ENCODE data around the gene SLC16A11.

Gene SLC16A11

GRCh38 chr17:7025245-7025644, 18.6 kb downstream of the SLC16A11 start:
- no peaks in the 10 kb centered on the region for H3K27me3 Mint-ChIP-seq (ENCODE audit: low read depth)
- H3K27ac Mint-ChIP-seq = no peak overlapping the region
- DNase-seq (ENCODE audit: low spot score) = no peak
- no peaks in the 10 kb centered on the region for H3K9me3 Mint-ChIP-seq
- no peaks in the 10 kb centered on the region for H3K36me3 Mint-ChIP-seq (ENCODE audit: low read depth)
- no peak overlapping the region for H3K4me3 Mint-ChIP-seq
- peaks cover 44% of the 10 kb centered on the region for H3K4me1 Mint-ChIP-seq (ENCODE audit: low read depth)

GRCh38 chr17:7024402-7024785, 19.5 kb downstream of the SLC16A11 start:
- Mint-ChIP-seq H3K4me3 (no peak overlapping the region), H3K27ac (no peak overlapping the region), H3K27me3 (ENCODE audit: low read depth) (no peaks in the 10 kb centered on the region)

GRCh38 chr17:7023576-7024401, 20.1 kb downstream of the SLC16A11 start:
- peak overlapping the region; percentile 45 for H3K4me3 Mint-ChIP-seq
- H3K27me3 Mint-ChIP-seq (ENCODE audit: low read depth) = no peaks in the 10 kb centered on the region
- H3K9me3 Mint-ChIP-seq = no peaks in the 10 kb centered on the region
- no peaks in the 10 kb centered on the region for H3K36me3 Mint-ChIP-seq (ENCODE audit: low read depth)
- peaks cover 33% of the 10 kb centered on the region for H3K4me1 Mint-ChIP-seq (ENCODE audit: low read depth)
- peak; percentile 93 for DNase-seq (ENCODE audit: low spot score)
- H3K27ac Mint-ChIP-seq = peak overlapping the region; percentile 47

More at GRCh38 chr17:7024402-7024785, 19.5 kb downstream of the SLC16A11 start:
- Mint-ChIP-seq H3K36me3 (ENCODE audit: low read depth) (no peaks in the 10 kb centered on the region), H3K4me1 (ENCODE audit: low read depth) (peaks cover 38% of the 10 kb centered on the region), H3K9me3 (no peaks in the 10 kb centered on the region)
- DNase-seq (ENCODE audit: low spot score) = no peak

- H3K27ac Mint-ChIP-seq = peak within 1 kb of the TSS; percentile 47
- H3K27me3 Mint-ChIP-seq (ENCODE audit: low read depth) = no peaks in the 10 kb centered on the region
- DNase-seq (ENCODE audit: low spot score) = no peak
Measured at GRCh38 chr17:7022781-7023571, 20.9 kb downstream of the SLC16A11 start, which contains the start of gene BCL6B. TSS of gene BCL6B (plus strand) at chr17:7023050. CDS start at chr17:7023672, 622 bp downstream.

GRCh38 chr17:7021993-7022778, 21.7 kb downstream of the SLC16A11 start:
- H3K4me1 Mint-ChIP-seq (ENCODE audit: low read depth) = peaks cover 46% of the 10 kb centered on the region
- peaks cover 8% of the 10 kb centered on the region for H3K36me3 Mint-ChIP-seq (ENCODE audit: low read depth)
- peak overlapping the region; percentile 45 for H3K4me3 Mint-ChIP-seq
- peak overlapping the region; percentile 47 for H3K27ac Mint-ChIP-seq
- no peaks in the 10 kb centered on the region for H3K27me3 Mint-ChIP-seq (ENCODE audit: low read depth)
- H3K9me3 Mint-ChIP-seq = no peaks in the 10 kb centered on the region
- peak; percentile 79 for DNase-seq (ENCODE audit: low spot score)

More at GRCh38 chr17:7022781-7023571, 20.9 kb downstream of the SLC16A11 start, which contains the start of gene BCL6B:
- Mint-ChIP-seq H3K9me3 (no peaks in the 10 kb centered on the region), H3K4me3 (peak within 1 kb of the TSS; percentile 45), H3K4me1 (ENCODE audit: low read depth) (peaks cover 38% of the 10 kb centered on the region), H3K36me3 (ENCODE audit: low read depth) (peaks cover under 1% of the 10 kb centered on the region)

GRCh38 chr17:7020894-7021664, 22.8 kb downstream of the SLC16A11 start:
- no peaks in the 10 kb centered on the region for H3K9me3 Mint-ChIP-seq
- H3K4me1 Mint-ChIP-seq (ENCODE audit: low read depth) = peaks cover 56% of the 10 kb centered on the region
- H3K27ac Mint-ChIP-seq = peak overlapping the region; percentile 26
- no peaks in the 10 kb centered on the region for H3K27me3 Mint-ChIP-seq (ENCODE audit: low read depth)
- peaks cover 19% of the 10 kb centered on the region for H3K36me3 Mint-ChIP-seq (ENCODE audit: low read depth)
- peak overlapping the region; percentile 45 for H3K4me3 Mint-ChIP-seq
- DNase-seq (ENCODE audit: low spot score) = no peak

GRCh38 chr17:7019839-7020519, 23.9 kb downstream of the SLC16A11 start:
- H3K9me3 Mint-ChIP-seq = no peaks in the 10 kb centered on the region
- no peak for DNase-seq (ENCODE audit: low spot score)
- peak overlapping the region; percentile 67 for H3K27ac Mint-ChIP-seq
- H3K27me3 Mint-ChIP-seq (ENCODE audit: low read depth) = no peaks in the 10 kb centered on the region
- peaks cover 25% of the 10 kb centered on the region for H3K36me3 Mint-ChIP-seq (ENCODE audit: low read depth)
- no peak overlapping the region for H3K4me3 Mint-ChIP-seq
- peaks cover 65% of the 10 kb centered on the region for H3K4me1 Mint-ChIP-seq (ENCODE audit: low read depth)

GRCh38 chr17:7019367-7019766, 24.5 kb downstream of the SLC16A11 start:
- no peak for DNase-seq (ENCODE audit: low spot score)
- no peaks in the 10 kb centered on the region for H3K9me3 Mint-ChIP-seq
- H3K4me3 Mint-ChIP-seq = no peak overlapping the region
- peaks cover 26% of the 10 kb centered on the region for H3K36me3 Mint-ChIP-seq (ENCODE audit: low read depth)
- peaks cover 64% of the 10 kb centered on the region for H3K4me1 Mint-ChIP-seq (ENCODE audit: low read depth)
- no peaks in the 10 kb centered on the region for H3K27me3 Mint-ChIP-seq (ENCODE audit: low read depth)
- no peak overlapping the region for H3K27ac Mint-ChIP-seq

GRCh38 chr17:7018331-7018964, 25.4 kb downstream of the SLC16A11 start:
- H3K9me3 Mint-ChIP-seq = no peaks in the 10 kb centered on the region
- peak overlapping the region; percentile 10 for H3K4me3 Mint-ChIP-seq
- peaks cover 35% of the 10 kb centered on the region for H3K36me3 Mint-ChIP-seq (ENCODE audit: low read depth)
- peaks cover 69% of the 10 kb centered on the region for H3K4me1 Mint-ChIP-seq (ENCODE audit: low read depth)
- no peak for DNase-seq (ENCODE audit: low spot score)
- H3K27me3 Mint-ChIP-seq (ENCODE audit: low read depth) = no peaks in the 10 kb centered on the region
- peak overlapping the region; percentile 99 for H3K27ac Mint-ChIP-seq

GRCh38 chr17:7017827-7018200, 26.1 kb downstream of the SLC16A11 start:
- Mint-ChIP-seq H3K36me3 (ENCODE audit: low read depth) (peaks cover 38% of the 10 kb centered on the region), H3K9me3 (no peaks in the 10 kb centered on the region), H3K27me3 (ENCODE audit: low read depth) (no peaks in the 10 kb centered on the region), H3K27ac (peak overlapping the region; percentile 99), H3K4me3 (peak overlapping the region; percentile 93), H3K4me1 (ENCODE audit: low read depth) (peaks cover 65% of the 10 kb centered on the region)
- DNase-seq (ENCODE audit: low spot score) = peak; percentile 48

- H3K27me3 Mint-ChIP-seq (ENCODE audit: low read depth) = no peaks in the 10 kb centered on the region
- peak overlapping the region; percentile 93 for H3K4me3 Mint-ChIP-seq
- H3K36me3 Mint-ChIP-seq (ENCODE audit: low read depth) = peaks cover 39% of the 10 kb centered on the region
- peak overlapping the region; percentile 99 for H3K27ac Mint-ChIP-seq
- no peak for DNase-seq (ENCODE audit: low spot score)
- H3K4me1 Mint-ChIP-seq (ENCODE audit: low read depth) = peaks cover 59% of the 10 kb centered on the region
- no peaks in the 10 kb centered on the region for H3K9me3 Mint-ChIP-seq
Measured at GRCh38 chr17:7016886-7017826, 26.7 kb downstream of the SLC16A11 start.
